Non-pigmented ciliary epithelial cell (primary cell): ENCODE measurements around the gene DOCK1.

Experiments used
- DNase-seq: peaks from one replicate; pipeline ENCODE4 v3.0.0-alpha.2; 2010; ENCODE audit warnings: low read depth

Gene DOCK1

DNA sequence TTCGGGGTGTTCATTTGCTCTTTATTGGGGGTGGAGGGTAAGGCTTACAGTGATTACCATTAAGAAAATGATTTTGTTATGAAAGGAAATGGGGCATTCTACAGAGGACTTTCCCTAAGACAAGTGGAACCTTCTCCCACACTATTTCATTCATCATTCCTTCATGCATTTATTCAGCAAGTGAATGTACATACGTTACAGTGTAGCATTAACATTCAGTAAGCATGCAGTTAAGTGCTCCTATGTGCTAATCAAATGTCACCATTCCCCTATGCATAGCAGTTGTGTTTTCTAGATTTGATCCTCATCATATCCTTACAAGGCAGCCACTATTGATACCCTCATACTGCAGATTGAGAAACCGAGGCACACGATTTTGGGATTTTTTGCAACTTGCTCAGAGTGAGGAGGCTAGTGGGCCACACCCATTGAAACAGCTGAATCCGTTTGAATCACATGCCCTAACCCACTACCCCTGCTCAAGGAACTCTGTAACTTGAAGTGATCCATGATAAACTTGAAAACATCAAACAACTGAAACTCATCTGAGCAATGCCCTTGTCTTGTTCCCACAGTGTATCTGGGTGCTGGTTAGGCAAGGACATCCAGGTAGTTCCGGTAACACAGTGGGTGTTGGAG is 274.5 kb downstream of the DOCK1 start:
- no peak for DNase-seq

DNA sequence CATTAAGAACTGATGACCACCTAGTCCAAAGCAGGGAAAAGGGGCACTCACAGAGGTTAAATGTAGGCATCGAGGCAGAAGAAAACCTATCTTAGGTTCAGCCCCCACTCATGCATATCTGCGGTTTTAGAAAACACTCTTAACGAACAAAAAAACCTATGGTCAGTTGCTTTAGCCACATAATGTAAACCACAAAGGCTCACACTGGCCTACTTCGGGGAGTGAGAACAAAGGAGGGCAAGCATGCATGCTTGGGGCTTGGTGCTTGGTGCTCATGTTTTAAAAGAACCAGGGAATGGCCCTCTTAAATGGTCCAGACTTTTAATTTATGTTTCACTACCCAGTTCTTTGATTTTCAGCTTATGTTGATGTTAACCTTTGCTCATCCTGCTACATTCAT is 276.9 kb downstream of the DOCK1 start:
- DNase-seq: no peak

DNA sequence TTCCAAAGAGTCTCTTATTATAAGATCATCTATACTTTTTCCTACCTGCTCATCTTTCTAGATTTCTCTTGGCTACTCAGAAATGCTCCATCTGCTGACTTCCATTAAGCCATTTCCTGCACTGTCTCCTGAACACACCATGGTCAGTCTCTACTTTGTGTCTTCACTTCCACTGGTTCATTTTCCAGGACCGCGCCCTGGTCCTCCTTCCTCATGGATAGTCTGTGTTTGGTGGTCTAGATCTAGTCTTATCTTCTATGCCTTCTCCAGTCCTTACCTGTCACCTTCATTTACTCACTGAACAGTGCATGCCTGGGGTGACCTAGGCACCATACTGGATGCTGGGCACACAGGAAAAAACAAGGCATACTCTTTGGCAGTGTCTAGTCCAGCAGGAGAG is 279.4 kb downstream of the DOCK1 start:
- DNase-seq: no peak

DNA sequence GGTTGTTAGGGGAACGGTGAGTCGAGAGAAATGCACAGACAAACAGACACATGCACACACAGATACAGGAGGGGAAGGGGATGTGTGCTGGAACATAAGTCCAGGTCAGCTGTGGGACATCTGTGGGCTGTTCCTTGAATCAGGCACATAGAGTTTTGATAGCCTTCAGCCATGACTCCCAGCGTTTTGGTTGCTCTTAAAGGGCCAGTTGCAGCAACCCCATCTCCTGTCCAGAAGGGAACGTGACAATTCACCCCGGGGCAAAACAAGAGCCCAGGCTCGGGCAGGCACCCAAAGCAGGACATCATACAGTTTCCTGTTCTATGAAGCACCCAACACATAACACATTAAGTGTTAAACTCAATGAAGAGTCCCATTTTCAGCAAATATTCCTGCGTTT is 281.6 kb downstream of the DOCK1 start:
- DNase-seq: no peak

DNA sequence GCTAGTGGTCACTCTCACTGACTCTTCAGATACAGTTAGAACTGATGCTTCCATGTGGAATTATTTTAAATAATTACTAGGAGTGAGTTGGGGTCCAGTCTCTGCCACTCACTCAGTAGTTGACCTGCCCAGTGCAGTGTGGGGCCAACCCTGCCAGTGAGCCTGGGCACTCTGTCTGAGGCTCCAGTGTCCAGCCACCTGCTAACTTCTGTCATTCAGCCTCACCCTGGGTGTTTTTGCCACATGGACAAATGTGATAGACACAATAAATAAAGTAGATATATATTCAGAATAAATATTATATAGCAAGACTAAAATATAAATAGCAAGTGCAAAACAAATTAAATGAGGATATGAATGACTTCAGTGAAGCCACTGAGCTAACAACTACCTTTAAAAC is 284.0 kb downstream of the DOCK1 start:
- no peak for DNase-seq

DNA sequence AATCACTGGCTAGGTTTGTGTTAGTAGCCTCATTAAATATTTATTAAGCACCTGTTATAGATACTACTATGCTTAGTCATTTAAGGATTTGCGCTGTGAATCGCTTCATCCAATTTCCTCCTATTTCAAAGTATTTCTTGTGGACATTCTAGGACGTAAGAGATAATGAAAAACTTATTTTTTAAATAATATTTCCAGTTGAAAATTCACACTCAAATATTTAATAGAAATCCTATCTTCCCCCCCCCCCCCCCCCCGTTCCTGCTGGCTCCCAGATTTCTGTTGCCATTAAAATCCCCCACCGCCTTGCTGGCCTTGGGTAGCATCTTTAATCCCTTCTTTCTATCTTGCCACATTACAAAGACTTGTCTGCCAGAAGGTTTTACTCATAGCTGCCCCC is 285.2 kb downstream of the DOCK1 start:
- DNase-seq: no peak

DNA sequence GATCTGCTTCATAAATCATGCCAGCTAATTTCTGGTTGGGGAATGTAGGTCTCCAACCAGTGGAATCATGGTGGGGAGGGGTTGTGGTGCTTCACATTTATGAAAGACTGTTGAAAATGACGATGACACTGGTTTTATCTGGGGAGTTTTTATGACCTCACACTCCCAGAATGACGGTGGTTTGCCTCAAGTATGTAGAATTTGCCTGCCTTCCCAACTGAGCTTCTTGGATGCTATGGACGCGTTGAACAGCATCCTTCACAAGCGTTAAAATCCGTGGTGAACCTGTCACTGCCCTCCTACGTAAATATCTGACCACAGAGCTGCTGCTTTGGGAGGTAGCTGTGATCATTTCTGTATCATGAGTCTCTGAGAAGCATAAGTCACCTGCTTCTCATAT is 287.9 kb downstream of the DOCK1 start:
- peak; percentile 62 for DNase-seq

DNA sequence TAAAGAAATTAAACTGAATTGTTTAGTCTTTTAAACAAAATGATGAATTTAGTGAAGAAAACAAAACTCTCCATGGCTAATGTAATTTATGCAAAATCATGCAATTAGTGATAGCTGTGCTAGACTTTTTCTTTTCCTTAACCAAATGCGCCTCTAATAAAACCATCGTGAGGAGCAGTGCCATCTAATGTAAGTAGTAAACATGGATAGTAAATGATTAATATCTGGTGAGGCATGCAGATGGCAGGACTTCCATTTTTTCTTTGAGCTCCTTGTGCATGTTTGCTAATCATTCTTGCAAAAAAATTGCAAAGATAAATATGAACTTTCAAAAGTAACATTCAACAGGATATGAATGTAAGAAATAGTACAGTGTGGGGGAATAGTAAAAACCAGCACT is 288.9 kb downstream of the DOCK1 start:
- no peak for DNase-seq

DNA sequence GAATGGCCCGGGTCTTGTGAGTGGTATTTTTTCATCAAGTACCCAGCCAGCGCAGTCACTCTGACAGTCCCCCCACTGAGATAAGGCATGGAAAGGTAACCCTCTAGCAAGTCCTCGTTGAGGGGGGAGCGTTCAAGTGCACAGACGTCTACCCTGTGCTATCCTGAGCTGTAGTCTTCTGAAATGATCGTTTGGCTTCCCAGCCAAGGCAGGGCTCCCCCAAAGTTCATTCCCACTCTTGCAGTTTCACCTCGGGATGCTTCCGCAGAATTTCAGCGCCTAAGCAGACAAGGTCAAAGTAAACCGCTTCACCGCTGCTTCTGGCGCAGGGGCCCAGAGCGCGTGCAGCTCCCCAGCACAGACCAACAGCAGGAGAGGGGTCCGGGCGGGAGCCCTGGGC is 289.4 kb downstream of the DOCK1 start:
- no peak for DNase-seq

DNA sequence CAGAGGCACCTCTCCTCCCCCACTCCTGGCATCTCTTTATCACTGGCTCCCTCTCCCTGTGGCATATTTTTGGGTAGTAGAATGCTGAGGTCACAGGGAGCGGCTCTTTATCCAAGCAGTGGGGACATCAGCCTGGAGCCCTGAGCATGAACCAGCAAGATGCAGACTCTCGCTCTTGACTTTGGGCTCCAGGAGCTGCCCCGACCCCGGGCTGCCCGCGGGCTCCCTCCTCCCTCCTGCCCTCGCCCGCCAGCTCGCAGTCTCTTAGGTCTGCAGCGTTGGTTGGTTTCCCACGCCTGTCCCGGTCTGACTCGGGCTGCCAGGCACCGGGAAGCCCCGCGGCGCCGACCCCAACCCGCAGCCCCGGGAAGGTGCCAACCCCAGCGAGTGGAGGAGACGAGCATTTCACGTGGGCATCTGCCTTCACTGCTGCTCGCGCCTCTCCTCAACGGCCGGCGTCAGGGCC is 289.8 kb downstream of the DOCK1 start:
- no peak for DNase-seq

DNA sequence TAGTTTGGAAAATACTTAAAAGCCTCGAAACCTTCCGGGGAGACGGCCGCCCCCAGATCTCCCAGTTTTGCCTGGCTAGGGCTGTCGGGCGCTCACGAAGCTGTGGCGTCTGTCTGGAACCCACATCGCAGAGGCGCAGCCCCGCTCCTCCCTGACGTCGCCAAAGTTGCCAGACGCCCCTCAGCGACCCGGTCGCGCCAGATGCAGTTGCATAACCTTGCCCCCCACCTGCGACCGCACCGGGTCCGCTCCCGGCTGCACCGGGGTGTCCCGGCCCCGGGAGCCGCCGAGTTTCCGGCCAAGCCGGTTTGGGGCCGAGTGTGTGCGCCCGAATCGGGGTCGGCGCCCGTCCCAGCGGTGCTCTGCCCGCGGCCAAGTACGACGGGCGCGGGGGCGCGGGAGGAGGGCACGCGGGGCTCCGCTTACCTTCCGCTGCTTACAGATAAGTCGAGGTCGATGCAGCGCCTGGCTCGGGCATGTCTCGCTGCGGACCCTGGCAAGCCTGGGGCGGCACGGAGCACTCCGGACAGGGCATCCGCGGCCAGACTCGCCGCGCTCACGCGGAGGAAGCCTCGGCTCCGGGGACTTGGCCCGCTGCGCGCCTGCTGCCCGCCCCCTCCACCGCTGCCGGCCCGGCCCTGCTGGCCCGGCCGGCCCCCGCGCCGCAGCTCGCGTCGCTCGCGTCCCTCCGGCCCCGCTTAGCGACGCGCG is 290.5 kb downstream of the DOCK1 start:
- DNase-seq: no peak

DNA sequence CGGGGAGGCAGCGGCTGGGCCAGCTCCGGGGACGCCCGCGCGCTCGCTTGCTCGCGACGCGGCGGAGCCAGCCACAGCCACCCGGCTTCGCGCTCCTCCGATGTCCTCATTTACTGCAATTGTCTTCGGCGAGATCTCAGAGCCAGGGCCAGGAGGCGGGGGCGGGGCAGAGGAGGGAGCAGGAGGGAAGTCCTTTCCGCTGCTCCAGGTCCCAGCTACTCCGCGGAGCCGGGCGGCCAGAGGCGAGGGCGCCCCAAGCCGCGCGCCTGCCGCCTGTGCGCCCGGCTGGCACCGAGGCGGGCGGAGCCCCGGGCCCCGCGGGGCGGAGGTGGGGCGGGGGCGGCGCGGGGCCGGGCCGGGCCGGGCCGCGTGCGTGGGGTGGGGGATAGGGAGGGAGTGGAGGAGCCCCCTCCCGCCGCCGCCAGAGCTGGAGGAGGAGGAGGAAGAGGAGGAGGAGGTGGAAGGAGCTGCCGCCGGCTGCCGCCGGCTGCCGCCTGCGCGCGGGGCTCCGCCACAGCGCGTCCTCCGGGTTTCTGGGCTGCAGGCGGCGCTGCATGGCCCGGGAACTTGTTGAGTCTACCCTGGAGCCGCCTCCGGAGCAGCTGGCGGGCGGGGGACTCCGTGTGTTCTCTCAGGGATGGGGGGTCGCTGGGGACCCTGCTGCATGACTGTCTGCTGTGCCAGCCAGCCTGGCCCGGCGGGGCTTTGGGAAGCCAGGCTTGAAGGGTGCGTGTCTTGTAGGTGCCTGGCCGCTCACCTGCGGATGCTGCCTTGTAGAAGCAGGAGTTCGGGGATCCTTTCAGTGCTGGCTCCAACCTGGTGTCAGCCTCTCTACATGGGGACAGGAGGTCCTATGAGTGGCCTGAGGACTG is 291.3 kb downstream of the DOCK1 start, which contains the start of gene INSYN2A:
INSYN2A (minus strand) TSS at position 310 of the 872 bp plus-strand sequence. CDS start 20,196 bp downstream, outside the sequence.
- DNase-seq: no peak

DNA sequence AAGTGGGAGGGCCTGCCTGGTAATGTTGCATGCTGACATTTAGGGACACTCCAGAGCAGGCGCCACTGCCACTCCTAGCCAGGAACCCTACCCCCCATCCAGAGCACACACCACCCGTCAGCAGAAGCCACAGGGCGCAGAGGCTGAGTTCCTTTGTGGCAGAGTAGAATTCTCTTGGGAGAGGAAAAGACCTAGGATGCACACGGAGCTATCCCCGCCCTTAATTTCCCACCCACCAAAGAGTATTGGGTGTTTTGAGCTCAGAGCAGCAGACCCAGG is 291.9 kb downstream of the DOCK1 start:
- DNase-seq: no peak

DNA sequence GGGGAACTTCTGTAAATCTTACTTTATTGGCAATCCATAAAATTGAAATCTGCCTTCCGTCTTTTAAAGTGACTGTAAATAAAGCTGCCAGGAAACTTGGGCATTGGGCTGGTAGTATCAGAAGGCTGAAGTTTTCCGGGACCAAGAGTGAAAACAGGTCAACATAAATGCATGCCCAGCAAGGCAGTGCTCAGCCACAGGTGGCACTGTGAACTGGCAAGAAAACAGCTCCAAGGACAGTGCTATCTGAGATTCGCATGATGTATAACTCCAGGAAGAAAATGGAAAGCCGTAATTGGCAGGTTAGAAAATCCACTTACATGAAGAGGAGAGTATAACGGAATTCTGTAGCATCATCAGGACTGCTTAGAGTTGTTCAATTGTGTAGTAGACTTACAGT is 293.1 kb downstream of the DOCK1 start:
- no peak for DNase-seq

DNA sequence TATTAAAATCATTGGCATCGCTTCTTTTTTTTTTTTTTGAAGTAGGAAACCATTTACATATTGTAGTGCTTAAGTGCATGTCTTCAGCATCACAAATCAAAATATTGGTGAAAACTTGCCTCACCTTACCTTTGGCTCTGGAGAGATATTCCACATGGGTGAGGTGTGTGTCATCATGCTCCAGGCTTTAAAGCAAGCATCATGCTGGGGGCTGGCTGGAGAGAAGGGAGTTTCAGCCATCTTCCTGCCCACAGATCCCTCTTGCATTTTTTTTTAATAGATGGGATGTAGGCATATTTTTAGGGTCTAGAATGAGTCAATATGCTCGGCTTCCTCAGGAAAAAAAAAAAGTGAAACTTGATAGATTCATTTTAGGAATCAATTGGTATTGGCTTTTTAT is 293.5 kb downstream of the DOCK1 start:
- DNase-seq: no peak

DNA sequence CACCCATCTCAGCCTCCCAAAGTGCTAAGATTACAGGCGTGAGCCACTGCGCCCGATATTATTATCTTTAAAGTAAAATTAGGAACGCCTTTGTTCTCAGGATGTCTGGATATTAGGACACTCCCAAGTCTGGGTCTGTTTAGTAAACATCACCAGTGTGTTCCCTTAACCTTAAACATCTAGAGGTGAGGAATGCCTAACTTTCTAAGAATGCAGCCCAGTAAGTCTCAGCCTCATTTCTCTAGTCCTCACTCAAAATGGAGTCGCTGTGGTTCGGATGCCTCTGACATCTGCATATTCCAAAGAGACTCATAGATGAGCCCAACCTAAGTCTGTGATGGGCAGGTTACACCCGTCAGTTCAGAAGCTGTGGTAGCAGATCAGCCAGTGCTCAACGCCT is 295.4 kb downstream of the DOCK1 start:
- DNase-seq: no peak

DNA sequence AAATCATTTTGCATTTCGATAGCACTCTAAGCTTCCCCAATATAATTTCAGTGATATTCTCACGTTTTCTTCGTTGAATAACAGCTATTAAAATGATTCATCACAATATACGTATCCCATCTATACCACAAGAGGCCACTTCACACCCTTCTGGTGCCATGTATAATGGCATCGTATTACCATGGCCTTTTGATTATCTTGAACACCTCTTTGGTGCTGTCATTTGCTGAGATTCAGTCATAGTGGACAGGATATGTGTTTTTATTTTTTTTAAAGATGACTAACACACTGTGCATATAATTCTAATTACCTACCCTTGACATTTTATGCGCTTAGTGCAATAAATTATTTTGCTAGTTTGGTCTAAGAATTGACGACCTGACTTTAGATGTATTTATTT is 297.8 kb downstream of the DOCK1 start:
- DNase-seq: no peak

DNA sequence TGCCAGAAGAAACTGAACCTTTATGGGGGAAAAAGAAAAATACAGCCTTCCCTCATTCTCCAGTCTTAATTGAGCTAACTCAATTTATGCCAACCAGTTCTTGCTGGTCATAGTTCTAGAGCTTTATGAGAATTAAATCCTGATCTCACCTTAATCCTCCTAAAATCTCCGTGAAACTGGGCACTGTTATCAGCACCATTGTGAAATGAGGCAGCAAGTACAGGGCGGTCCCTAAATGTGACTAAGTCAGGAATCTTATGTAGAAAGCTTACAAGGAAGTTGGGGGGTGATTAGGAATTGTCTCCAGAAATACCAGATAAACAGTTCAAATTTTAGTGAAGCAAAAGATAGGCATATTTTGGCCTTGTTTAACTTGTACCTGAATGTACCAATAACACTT is 301.9 kb downstream of the DOCK1 start:
- no peak for DNase-seq

DNA sequence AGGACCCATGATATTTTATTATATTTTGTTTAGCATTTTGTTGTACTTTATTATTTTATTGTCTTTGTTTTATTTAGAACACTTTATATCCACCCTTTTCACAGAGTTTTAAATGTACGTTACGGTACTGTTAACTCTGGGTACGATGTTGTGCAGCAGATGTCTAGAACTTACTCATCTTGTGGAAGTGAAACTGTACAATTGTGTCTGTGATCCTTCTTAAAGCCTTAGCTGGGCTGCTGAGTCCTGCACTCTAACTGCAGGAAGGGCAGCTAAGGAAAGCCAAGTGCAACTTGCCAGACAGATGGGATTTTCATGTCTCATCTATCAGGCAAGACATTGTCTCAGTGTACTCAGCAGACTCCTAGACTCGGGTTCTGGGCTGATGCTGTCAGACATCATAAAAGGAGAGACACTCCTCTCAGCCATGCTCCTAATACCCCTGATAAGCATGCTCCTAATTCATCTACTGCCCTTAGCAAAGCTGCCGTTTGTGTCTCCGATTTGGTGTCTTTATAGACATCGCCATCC is 305.8 kb downstream of the DOCK1 start:
- no peak for DNase-seq

DNA sequence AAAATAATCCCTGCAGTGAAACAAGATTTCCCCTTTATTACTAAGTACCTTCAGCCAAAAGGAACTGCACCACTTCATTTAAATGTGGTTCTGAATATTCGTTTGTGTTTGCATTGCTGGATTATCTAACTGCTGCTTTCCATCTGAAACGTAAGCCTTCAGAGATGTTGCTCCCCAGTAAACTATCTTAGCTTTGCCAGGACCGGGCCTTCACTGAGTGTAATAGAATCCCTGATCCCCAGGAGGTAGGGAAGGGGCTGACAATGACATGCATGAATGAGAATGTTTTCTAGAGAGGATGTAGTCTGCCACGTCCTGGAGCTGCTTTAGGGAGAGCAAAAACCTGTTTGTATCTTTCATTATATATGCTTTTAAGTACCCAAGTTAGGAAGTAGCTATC is 310.6 kb downstream of the DOCK1 start:
- DNase-seq: no peak

DNA sequence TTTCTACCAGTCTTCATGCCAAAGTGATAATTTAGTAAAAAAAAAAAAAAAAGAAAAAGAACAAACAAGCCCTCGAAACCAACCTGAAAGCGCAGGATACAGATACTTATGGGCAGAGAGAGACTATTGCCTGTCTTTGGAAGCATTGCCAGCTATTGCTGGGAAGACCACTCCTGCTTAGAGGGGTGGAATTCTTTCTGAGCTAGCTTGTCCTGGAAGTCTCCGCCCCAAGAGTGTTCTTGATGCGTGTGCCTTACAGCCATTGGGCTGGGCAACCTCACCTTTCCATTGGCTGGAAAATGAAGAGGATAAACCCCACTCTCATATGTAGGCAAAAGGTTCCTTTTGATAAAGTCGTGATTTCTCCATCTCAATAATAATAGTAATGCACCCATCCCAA is 311.0 kb downstream of the DOCK1 start:
- DNase-seq: no peak

DNA sequence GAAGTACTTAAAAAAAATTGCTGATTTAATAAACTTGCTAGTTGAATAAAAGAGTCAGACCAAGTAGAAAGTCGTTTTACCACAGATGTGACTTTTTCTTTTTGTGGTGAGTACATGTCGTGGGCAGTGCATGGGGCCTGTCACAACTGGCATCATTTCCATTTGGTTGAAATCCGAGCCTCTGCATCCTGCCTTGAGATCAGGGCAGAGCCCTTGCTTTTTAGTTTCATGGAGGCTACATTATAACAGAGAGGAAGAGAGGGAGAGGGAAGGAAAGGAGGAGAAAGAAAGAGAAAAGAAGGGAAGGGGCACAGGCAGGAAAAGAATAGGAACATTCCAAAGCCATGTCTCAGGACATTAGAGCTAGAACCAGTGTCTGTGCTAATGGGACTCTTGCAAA is 311.6 kb downstream of the DOCK1 start:
- no peak for DNase-seq

DNA sequence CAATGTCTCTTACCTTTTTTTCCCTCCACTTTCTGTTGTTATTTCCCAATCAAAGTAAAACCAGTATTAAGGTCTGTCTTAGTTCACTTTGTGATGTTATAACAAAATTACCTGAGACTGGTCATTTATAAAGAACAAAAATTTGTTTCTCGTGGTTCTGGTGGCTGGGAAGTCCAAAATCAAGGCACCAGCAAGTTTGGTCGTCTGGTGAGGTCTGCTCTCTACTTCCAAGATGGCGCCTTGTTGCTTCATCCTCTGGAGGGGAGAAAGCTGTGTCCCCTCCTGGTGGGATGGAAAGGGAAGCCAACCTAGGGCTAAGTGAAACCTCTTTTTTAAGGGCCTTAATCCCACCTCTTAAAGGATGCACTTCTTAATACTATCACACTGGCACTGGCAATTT is 313.4 kb downstream of the DOCK1 start:
- no peak for DNase-seq
